Measurements from ENCODE around the gene SLC25A13.

DNA sequence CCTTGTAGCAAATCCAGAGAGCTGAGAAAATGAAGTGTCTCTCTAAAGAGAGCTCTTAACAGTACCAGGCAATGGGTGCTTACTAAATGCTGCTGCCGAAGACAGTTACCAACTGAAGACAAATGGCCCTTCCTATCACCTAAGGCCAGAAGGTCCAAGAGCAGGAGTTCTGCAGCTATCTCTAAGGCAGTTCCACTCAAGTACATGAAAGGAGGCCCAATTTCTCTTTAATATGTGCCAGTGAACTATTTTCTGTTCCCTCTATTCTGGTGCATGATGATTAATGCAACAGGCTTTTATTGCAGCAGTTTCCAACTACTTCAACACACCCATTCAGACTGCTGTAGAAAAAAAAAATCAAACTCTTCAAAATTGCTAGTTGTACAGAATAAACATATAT is 122.5 kb downstream of the SLC25A13 start:
- TF ChIP-seq POLR2AphosphoS5 (IDR thresholded peaks at IDR 0.05; ENCODE audit: low read depth, low read length), result no peak
- no peak for TF ChIP-seq ZNF274 (IDR thresholded peaks at IDR 0.05; ENCODE audit: borderline replicate concordance, extremely low read depth, low read length)
- no peak for TF ChIP-seq MAFK (IDR thresholded peaks at IDR 0.05; ENCODE audit: low read depth, low read length)
- no peak for TF ChIP-seq RAD21 (IDR thresholded peaks at IDR 0.05 in 1 of 2, conservative IDR thresholded peaks at IDR 0.05 in 1 of 2; ENCODE audit: low read depth in 2 of 2, low read length in 2 of 2)
- TF ChIP-seq, protein P1, sequence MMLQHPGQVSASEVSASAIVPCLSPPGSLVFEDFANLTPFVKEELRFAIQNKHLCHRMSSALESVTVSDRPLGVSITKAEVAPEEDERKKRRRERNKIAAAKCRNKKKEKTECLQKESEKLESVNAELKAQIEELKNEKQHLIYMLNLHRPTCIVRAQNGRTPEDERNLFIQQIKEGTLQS (IDR thresholded peaks at IDR 0.05; ENCODE audit: insufficient read depth, low read depth, low read length), result no peak
- TF ChIP-seq TAF1 (IDR thresholded peaks at IDR 0.05; ENCODE audit: low read depth, low read length), result no peak
- no peak for TF ChIP-seq CBX8 (IDR thresholded peaks at IDR 0.05; ENCODE audit: borderline replicate concordance, low read depth, low read length)
- no peak for TF ChIP-seq CHD1 (IDR thresholded peaks at IDR 0.05; ENCODE audit: low read depth, low read length)
- TF ChIP-seq, protein P2, sequence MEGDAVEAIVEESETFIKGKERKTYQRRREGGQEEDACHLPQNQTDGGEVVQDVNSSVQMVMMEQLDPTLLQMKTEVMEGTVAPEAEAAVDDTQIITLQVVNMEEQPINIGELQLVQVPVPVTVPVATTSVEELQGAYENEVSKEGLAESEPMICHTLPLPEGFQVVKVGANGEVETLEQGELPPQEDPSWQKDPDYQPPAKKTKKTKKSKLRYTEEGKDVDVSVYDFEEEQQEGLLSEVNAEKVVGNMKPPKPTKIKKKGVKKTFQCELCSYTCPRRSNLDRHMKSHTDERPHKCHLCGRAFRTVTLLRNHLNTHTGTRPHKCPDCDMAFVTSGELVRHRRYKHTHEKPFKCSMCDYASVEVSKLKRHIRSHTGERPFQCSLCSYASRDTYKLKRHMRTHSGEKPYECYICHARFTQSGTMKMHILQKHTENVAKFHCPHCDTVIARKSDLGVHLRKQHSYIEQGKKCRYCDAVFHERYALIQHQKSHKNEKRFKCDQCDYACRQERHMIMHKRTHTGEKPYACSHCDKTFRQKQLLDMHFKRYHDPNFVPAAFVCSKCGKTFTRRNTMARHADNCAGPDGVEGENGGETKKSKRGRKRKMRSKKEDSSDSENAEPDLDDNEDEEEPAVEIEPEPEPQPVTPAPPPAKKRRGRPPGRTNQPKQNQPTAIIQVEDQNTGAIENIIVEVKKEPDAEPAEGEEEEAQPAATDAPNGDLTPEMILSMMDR (IDR thresholded peaks at IDR 0.05; ENCODE audit: control extremely low read depth in 1 of 3, insufficient read depth in 1 of 3, low read depth in 1 of 3, low read length in 3 of 3), result no peak

Data from H1 (cell line).